AG09319 (cell line): ENCODE data around the gene LRRC8D.

Source experiments
- DNase-seq: peaks from one replicate; pipeline ENCODE4 v3.0.0-alpha.2; 2010; ENCODE audit warnings: low read depth; ENCODE audit errors: extremely low read depth
- TF ChIP-seq, protein P1 (sequence below): IDR thresholded peaks from 2 replicates; pipeline ENCODE4 v1.5.1; 2011; ENCODE audit warnings: low read depth, mild to moderate bottlenecking, inconsistent platforms, low read length, moderate library complexity

Gene LRRC8D

DNA sequence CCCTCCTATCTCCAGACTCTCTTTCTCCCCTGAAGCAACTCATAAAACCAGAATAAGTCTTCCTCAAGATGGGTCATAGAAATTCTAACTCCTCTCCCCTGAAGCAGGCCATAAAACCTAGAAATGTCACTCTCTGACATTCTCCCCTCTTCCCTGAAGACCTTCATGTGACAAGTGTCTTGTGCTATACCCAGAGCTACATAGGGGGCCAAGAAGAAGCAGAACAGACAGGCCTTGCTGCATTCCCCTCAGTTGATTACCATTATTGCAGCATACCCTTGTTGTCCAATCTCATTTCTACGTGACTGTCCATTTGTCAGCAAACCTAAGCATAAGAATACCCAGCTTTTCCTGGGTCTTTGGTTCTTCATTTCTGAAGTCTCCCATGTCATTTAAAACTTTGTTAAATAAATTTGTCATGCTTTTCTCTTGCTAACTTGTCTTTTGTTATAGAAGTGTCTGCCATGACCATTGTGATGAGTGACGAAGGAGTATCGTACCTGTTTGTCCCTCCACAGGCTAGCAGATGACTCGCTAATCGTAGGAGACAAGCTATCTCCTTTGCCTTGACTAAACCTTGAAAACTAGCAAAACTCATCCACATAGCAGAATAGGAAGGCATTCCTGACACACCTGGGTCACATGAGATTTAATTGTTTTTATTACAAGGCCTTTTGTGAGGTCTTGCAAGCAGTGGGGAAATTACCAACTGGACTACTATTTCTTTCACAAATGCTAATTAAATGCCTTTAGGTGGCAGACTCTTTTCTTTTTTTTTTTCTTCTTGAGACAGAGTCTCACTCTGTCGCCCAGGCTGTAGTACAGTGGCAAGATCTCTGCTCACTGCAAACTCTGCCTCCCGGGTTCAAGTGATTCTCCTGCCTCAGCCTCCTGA lies 134.7 kb downstream of the LRRC8D start:
- TF ChIP-seq, protein P1, sequence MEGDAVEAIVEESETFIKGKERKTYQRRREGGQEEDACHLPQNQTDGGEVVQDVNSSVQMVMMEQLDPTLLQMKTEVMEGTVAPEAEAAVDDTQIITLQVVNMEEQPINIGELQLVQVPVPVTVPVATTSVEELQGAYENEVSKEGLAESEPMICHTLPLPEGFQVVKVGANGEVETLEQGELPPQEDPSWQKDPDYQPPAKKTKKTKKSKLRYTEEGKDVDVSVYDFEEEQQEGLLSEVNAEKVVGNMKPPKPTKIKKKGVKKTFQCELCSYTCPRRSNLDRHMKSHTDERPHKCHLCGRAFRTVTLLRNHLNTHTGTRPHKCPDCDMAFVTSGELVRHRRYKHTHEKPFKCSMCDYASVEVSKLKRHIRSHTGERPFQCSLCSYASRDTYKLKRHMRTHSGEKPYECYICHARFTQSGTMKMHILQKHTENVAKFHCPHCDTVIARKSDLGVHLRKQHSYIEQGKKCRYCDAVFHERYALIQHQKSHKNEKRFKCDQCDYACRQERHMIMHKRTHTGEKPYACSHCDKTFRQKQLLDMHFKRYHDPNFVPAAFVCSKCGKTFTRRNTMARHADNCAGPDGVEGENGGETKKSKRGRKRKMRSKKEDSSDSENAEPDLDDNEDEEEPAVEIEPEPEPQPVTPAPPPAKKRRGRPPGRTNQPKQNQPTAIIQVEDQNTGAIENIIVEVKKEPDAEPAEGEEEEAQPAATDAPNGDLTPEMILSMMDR = no peak
- no peak for DNase-seq

DNA sequence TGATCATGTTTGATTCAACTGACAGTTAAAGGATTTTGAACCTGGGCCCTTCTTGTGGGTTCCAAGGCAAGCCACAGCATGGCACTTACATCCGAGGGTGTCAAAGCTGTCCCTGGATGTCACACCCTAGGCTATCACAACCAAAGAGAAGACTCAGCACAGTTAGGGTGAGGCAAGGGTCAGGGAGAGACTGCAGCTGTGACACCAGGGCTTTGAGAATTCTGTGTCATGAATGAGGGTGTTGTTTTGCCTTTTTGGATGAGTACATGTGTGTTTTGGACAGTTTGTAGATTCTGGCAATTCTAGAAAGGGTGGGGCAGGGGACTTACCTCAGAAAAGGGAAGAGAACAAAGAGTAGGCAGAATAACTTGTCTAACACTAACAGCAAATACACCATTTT lies 136.3 kb downstream of the LRRC8D start:
- TF ChIP-seq, protein P1 = no peak

GRCh38 chr1:89958851-89959654 lies 138.2 kb downstream of the LRRC8D start:
- DNase-seq = no peak
- TF ChIP-seq, protein P1 = no peak

More for the DNA sequence above, 136.3 kb downstream of the LRRC8D start:
- DNase-seq = no peak

GRCh38 chr1:89959719-89960118 lies 138.9 kb downstream of the LRRC8D start:
- TF ChIP-seq, protein P1 = no peak
- DNase-seq = no peak

DNA sequence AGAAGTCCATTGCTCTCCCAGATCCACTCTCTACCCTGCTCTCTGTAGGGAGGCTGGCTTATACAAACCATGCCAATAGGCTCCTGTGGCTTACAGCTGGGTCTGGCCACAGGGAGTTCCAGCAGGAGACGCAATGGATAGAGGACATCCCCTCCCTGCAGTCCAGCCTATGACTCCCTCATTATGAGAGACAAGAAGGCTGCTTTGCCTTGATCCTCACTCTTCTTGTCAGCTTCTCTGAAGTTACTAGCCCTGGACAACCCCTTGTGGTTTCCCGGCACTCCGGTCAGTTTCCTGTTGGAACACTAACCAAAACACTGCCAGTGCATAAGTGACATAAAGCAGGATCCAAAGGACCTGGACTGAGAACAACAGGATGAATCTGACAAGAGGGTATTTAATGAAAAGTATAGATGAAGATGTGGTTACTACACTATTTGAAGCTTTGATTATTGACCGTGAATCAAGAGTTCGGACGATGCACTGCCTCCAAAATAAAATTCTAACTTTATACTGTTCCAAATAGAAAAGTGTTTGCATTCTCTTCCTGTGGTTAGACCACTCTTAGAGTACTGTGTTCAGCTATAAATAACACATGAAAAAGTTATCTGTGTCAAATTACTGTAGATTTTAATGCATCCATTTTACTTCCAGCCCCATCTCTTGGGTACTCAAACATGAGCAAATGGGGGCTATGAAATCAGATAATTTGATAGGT lies 141.4 kb downstream of the LRRC8D start:
- TF ChIP-seq, protein P1 = no peak
- no peak for DNase-seq

DNA sequence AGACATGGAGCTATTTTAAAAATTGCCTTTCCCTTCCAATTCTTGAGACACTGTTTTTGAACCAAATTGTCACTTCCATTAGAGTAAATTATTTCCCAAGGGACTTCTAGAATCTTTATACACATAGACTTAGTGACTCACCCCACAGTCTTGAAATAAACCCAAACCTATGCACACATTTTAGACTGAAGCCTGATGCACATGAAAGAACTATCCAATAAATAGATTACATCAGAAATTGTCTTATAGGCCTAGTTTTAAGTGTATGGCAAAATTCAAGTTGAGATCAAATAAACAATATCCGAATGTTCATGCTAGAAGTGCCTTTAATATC lies 141.9 kb downstream of the LRRC8D start:
- DNase-seq = no peak

More for the DNA sequence above, 141.9 kb downstream of the LRRC8D start:
- TF ChIP-seq, protein P1 = no peak
